Stomach (tissue), 4 donors: ENCODE data around the gene WTAP.

ENCODE experiments used
- EP300 ChIP-seq: sonication (generic); formaldehyde crosslinking; IDR thresholded peaks from one replicate; pipeline ENCODE4 v1.6.1; 2017; ENCODE audit warnings: antibody characterized with exemption
- POLR2A ChIP-seq, 4 donors: fragments of 450-650 bp; IDR thresholded peaks; one replicate each; pipeline ENCODE4 v1.6.1; 2016; ENCODE audit warnings: antibody characterized with exemption in 4 of 4, control low read depth in 2 of 4, mild to moderate bottlenecking in 1 of 4, moderate library complexity in 1 of 4
- POLR2AphosphoS5 ChIP-seq, 3 donors: sonication (generic); formaldehyde crosslinking; IDR thresholded peaks; one replicate each; pipeline ENCODE4 v1.6.1; 2016; ENCODE audit warnings: antibody characterized with exemption in 3 of 3
- TF ChIP-seq, protein P1 (sequence below), 7 experiments: fragments of 450-650 bp in 4 of 7; fragments of 200-600 bp in 3 of 7; sonication (generic) in 3 of 7; IDR thresholded peaks; one replicate each; pipeline ENCODE4 v1.5.1; 2016 to 2019; ENCODE audit warnings: antibody characterized with exemption in 7 of 7, control low read depth in 2 of 7, mild to moderate bottlenecking in 1 of 7

- no peak for TF ChIP-seq POLR2AphosphoS5 (IDR thresholded peaks at IDR 0.05)
- TF ChIP-seq, protein P1, sequence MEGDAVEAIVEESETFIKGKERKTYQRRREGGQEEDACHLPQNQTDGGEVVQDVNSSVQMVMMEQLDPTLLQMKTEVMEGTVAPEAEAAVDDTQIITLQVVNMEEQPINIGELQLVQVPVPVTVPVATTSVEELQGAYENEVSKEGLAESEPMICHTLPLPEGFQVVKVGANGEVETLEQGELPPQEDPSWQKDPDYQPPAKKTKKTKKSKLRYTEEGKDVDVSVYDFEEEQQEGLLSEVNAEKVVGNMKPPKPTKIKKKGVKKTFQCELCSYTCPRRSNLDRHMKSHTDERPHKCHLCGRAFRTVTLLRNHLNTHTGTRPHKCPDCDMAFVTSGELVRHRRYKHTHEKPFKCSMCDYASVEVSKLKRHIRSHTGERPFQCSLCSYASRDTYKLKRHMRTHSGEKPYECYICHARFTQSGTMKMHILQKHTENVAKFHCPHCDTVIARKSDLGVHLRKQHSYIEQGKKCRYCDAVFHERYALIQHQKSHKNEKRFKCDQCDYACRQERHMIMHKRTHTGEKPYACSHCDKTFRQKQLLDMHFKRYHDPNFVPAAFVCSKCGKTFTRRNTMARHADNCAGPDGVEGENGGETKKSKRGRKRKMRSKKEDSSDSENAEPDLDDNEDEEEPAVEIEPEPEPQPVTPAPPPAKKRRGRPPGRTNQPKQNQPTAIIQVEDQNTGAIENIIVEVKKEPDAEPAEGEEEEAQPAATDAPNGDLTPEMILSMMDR (IDR thresholded peaks at IDR 0.05): no peak
- no peak for TF ChIP-seq POLR2A (IDR thresholded peaks at IDR 0.05)
- TF ChIP-seq EP300: no peak
Measured at GRCh38 chr6:159688266-159688905, 38.9 kb upstream of the WTAP start.
